RWPE2 (cell line): ENCODE measurements around the gene MESD.

Source experiments
- ATAC-seq: fragments of 200-7000 bp; cut with Tn5 transposase; 3 replicates; pipeline ENCODE4 v1.9.1; 2021; ENCODE audit warnings: low read depth
- DNase-seq: peaks from one replicate; pipeline ENCODE4 v3.0.0-alpha.2; 2020; ENCODE audit warnings: low spot score
- H3K27ac ChIP-seq: fragments of 450-650 bp; 2 replicates; pipeline ENCODE4 v1.5.1; 2017; ENCODE audit warnings: mild to moderate bottlenecking; ENCODE audit not compliant: poor library complexity, severe bottlenecking
- H3K27me3 ChIP-seq: fragments of 250-450 bp; sonication (Bioruptor Pico); 2 replicates; pipeline ENCODE4 v1.5.1; 2021; ENCODE audit warnings: mild to moderate bottlenecking, moderate library complexity; ENCODE audit not compliant: insufficient read depth, poor library complexity, severe bottlenecking
- H3K36me3 ChIP-seq: fragments of 250-450 bp; sonication (Bioruptor Pico); 2 replicates; pipeline ENCODE4 v1.5.1; 2020; ENCODE audit warnings: low read depth, mild to moderate bottlenecking, moderate library complexity
- H3K4me1 ChIP-seq: fragments of 250-450 bp; sonication (Bioruptor Pico); 2 replicates; pipeline ENCODE4 v1.5.1; 2021; ENCODE audit warnings: mild to moderate bottlenecking, moderate library complexity; ENCODE audit not compliant: insufficient read depth, poor library complexity, severe bottlenecking
- H3K4me3 ChIP-seq: fragments of 250-450 bp; sonication (Bioruptor Pico); 2 replicates; pipeline ENCODE4 v1.5.1; 2021; ENCODE audit warnings: mild to moderate bottlenecking, moderate library complexity; ENCODE audit not compliant: severe bottlenecking
- H3K9me3 ChIP-seq: fragments of 250-450 bp; sonication (Bioruptor Pico); 2 replicates; pipeline ENCODE4 v1.5.1; 2021; ENCODE audit warnings: mild to moderate bottlenecking, moderate library complexity; ENCODE audit not compliant: severe bottlenecking
- TF ChIP-seq, protein P1 (sequence below): fragments of 450-650 bp; IDR thresholded peaks from one replicate; pipeline ENCODE4 v1.5.1; 2017; ENCODE audit warnings: mild to moderate bottlenecking, moderate library complexity; ENCODE audit not compliant: poor library complexity, severe bottlenecking

Gene MESD

DNA sequence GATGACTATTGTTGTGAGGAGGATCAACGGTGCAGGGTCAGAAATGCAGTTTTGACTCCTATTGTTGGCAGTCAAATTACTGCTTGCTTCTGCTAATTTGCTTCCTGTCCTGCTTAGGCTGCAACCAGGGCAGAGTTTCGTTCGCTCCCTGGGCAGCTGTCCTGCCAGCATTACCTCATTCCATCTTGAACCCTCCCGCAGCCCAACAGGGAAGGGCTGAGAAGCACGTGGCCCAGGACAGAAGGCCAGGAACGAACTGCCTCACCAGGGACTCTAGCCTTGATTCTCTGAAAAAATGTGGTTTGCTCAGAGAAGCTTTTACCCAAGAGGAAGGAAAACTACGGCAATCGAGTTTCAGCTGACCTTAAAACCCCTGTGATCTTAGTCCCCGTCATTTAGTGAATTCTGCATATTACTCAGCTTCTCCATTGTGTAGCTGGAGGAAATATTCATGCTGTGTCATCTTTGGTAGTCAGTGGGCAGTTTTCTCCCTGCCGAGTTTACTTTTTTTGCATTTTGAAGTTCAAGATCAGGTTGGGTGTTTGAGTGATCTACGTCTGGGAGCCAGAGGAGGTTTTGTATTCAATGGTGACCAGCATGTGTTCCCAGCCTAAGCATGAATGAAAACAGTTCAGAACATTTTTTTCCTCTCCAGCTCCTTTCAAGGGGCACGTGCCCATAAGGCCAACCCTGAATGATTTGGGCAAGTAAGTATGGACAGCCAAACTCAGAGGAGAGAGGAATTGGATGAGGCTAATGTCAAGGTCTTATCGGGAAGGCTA, 34.1 kb upstream of the MESD start:
- H3K9me3 ChIP-seq = no peaks in the 10 kb centered on the region
- DNase-seq (no peak), ATAC-seq (no peak)
- TF ChIP-seq, protein P1, sequence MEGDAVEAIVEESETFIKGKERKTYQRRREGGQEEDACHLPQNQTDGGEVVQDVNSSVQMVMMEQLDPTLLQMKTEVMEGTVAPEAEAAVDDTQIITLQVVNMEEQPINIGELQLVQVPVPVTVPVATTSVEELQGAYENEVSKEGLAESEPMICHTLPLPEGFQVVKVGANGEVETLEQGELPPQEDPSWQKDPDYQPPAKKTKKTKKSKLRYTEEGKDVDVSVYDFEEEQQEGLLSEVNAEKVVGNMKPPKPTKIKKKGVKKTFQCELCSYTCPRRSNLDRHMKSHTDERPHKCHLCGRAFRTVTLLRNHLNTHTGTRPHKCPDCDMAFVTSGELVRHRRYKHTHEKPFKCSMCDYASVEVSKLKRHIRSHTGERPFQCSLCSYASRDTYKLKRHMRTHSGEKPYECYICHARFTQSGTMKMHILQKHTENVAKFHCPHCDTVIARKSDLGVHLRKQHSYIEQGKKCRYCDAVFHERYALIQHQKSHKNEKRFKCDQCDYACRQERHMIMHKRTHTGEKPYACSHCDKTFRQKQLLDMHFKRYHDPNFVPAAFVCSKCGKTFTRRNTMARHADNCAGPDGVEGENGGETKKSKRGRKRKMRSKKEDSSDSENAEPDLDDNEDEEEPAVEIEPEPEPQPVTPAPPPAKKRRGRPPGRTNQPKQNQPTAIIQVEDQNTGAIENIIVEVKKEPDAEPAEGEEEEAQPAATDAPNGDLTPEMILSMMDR = no peak
- H3K27ac ChIP-seq = no peak overlapping the region
- H3K27me3 ChIP-seq = no peaks in the 10 kb centered on the region
- H3K4me3 ChIP-seq = no peak overlapping the region
- H3K4me1 ChIP-seq = no peaks in the 10 kb centered on the region
- no peaks in the 10 kb centered on the region for H3K36me3 ChIP-seq

DNA sequence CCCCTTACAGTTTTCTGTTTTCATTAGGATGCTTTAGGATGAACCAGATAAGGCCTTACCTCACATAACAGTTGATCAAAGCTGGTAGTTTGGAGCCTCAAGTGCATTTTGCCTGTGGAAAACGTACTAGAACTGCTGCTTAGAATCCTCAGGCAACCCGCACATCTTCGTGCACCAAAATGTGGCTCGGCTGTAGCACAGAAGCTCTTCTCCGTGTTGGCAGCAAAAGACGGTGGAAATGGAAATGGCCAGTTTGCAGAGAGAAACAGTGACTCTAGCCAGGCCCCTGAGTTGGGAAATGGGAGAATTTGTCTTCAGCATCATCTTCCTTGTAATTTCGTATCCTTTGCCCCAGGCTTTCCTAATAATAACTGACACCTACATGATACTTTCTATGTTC, 31.7 kb upstream of the MESD start:
- H3K27ac ChIP-seq = no peak overlapping the region
- DNase-seq = no peak
- H3K4me1 ChIP-seq = no peaks in the 10 kb centered on the region
- TF ChIP-seq, protein P1 = no peak
- H3K4me3 ChIP-seq = no peak overlapping the region
- H3K27me3 ChIP-seq = no peaks in the 10 kb centered on the region
- H3K36me3 ChIP-seq = no peaks in the 10 kb centered on the region
- ATAC-seq = no peak
- no peaks in the 10 kb centered on the region for H3K9me3 ChIP-seq

DNA sequence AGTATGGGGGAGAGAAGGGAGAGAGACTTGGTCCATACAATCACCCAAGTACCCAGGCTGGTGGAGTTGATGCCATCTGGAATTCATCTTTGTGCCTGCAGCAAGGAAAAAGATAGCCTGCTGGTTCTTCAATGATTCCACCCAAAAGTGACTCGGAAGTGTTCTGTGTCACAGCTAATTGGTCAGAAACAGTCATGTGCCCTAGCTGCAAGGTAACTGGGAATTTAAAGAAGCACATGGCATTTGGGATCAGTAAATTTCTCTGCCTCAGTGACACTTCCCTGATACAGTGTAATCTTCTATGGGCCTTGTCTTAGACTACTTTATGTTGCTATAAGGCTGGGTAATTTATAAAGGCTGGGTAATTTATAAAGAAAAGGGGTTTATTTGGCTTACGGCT, 28.6 kb upstream of the MESD start:
- H3K27ac ChIP-seq = no peak overlapping the region
- no peaks in the 10 kb centered on the region for H3K27me3 ChIP-seq
- DNase-seq (no peak), ATAC-seq (no peak)
- TF ChIP-seq, protein P1 = no peak
- H3K36me3 ChIP-seq = no peaks in the 10 kb centered on the region
- no peaks in the 10 kb centered on the region for H3K9me3 ChIP-seq
- no peak overlapping the region for H3K4me3 ChIP-seq
- no peaks in the 10 kb centered on the region for H3K4me1 ChIP-seq

DNA sequence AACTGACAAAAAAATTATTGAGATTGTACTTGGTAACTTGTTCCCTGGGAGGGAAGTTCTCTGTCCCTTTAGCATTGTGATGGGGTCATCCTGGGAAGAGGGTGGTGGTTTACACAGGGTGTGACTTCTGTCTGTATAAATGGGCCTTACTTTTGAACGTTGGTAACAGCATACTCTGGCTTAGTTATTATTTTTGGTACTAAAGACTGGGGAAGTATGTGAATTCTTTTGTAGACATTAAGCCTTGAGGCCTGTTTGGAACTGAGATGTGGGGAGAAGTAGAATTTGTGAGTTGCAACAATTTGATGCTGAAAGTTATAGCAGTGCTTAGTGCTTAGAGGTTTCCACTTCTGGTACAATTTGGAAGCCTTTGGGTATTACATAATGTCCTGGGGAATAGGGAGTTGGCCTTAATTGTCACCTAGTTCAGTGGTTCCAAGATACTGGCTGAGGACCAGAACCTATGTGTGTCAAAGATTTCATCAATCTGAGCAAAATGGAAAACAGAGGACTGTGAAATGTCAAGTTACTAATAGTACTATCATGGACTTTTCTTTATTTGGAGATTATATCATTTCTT, 27.0 kb upstream of the MESD start:
- Histone ChIP-seq H3K4me3 (no peak overlapping the region), H3K27me3 (no peaks in the 10 kb centered on the region), H3K9me3 (no peaks in the 10 kb centered on the region), H3K27ac (no peak overlapping the region), H3K36me3 (no peaks in the 10 kb centered on the region), H3K4me1 (no peaks in the 10 kb centered on the region)
- no peak for DNase-seq
- no peak for ATAC-seq
- TF ChIP-seq, protein P1 = no peak
